ENCODE results near the gene SNX25. TPM values are rescaled to one million over a fixed set of nuclear protein-coding genes. Genes with fewer than 3 reads are reported as not detected.

SNX25 gene
- total RNA-seq, 1 donor from 2014 or later: 74.7 TPM

- no peak for TF ChIP-seq CTCF (IDR thresholded peaks at IDR 0.05)
- H3K4me1 ChIP-seq: no peaks in the 10 kb centered on the region
- H3K36me3 ChIP-seq: peaks cover 75% of the 10 kb centered on the region
- H3K27me3 ChIP-seq (ENCODE audit: low read depth): no peaks in the 10 kb centered on the region
- H3K27ac ChIP-seq: no peak overlapping the region
- intact Hi-C loops (cut with DNase I): no loop called here
- H3K9me3 ChIP-seq: no peaks in the 10 kb centered on the region
- no peak overlapping the region for H3K4me3 ChIP-seq
- ATAC-seq (peak; percentile 9 to 19), DNase-seq (no peak)
Observed at GRCh38 chr4:185352202-185352601, 142.8 kb downstream of the SNX25 start.

- intact Hi-C loops (cut with DNase I): no loop called here
- H3K4me3 ChIP-seq: no peak overlapping the region
Observed at GRCh38 chr4:185352741-185353140, 143.3 kb downstream of the SNX25 start.

GRCh38 chr4:185357211-185357610 lies 147.8 kb downstream of the SNX25 start:
- intact Hi-C loops (cut with DNase I): no loop called here
- H3K4me1 ChIP-seq: no peaks in the 10 kb centered on the region
- TF ChIP-seq CTCF (IDR thresholded peaks at IDR 0.05): no peak
- no peaks in the 10 kb centered on the region for H3K9me3 ChIP-seq
- H3K4me3 ChIP-seq: no peak overlapping the region
- DNase-seq (no peak), ATAC-seq (no peak)
- peaks cover 66% of the 10 kb centered on the region for H3K36me3 ChIP-seq
- no peak overlapping the region for H3K27ac ChIP-seq
- H3K27me3 ChIP-seq (ENCODE audit: low read depth): no peaks in the 10 kb centered on the region

More at GRCh38 chr4:185352741-185353140, 143.3 kb downstream of the SNX25 start:
- H3K4me1 ChIP-seq: no peaks in the 10 kb centered on the region
- H3K27me3 ChIP-seq (ENCODE audit: low read depth): no peaks in the 10 kb centered on the region
- TF ChIP-seq CTCF (IDR thresholded peaks at IDR 0.05): no peak
- no peak for DNase-seq
- ATAC-seq: peak in 1 of 2 donors; percentile 18
- no peak overlapping the region for H3K27ac ChIP-seq
- H3K9me3 ChIP-seq: no peaks in the 10 kb centered on the region
- H3K36me3 ChIP-seq: peaks cover 75% of the 10 kb centered on the region

GRCh38 chr4:185357733-185358440 lies 148.5 kb downstream of the SNX25 start:
- ATAC-seq (no peak), DNase-seq (no peak)
- H3K27ac ChIP-seq: no peak overlapping the region
- no peak for TF ChIP-seq CTCF (IDR thresholded peaks at IDR 0.05)
- no peaks in the 10 kb centered on the region for H3K4me1 ChIP-seq
- H3K4me3 ChIP-seq: no peak overlapping the region
- H3K27me3 ChIP-seq (ENCODE audit: low read depth): no peaks in the 10 kb centered on the region
- intact Hi-C loops (cut with DNase I): no loop called here
- peaks cover 64% of the 10 kb centered on the region for H3K36me3 ChIP-seq
- H3K9me3 ChIP-seq: no peaks in the 10 kb centered on the region

GRCh38 chr4:185358514-185358913 lies 149.1 kb downstream of the SNX25 start:
- intact Hi-C loops (cut with DNase I): no loop called here
- Histone ChIP-seq H3K36me3 (peaks cover 63% of the 10 kb centered on the region), H3K4me3 (no peak overlapping the region), H3K27ac (no peak overlapping the region), H3K27me3 (ENCODE audit: low read depth) (no peaks in the 10 kb centered on the region), H3K9me3 (no peaks in the 10 kb centered on the region), H3K4me1 (no peaks in the 10 kb centered on the region)
- DNase-seq: no peak
- no peak for ATAC-seq
- no peak for TF ChIP-seq CTCF (IDR thresholded peaks at IDR 0.05)

Measured in lower lobe of right lung (tissue), 2 donors.